Kidney glomerular epithelial cell (primary cell): Measurements from ENCODE around the gene PDS5B.
"Not testable (repeated sequence)": the region's sequence is repeated elsewhere in the genome, so short reads cannot be mapped to it uniquely, and the experiment has no call there.

Source experiments
- DNase-seq: peaks from one replicate; lab custom pipeline; 2025; lab: John Stamatoyannopoulos, UW

PDS5B gene

GRCh38 chr13:32791545-32792172 lies 205.4 kb downstream of the PDS5B start:
- no peak for DNase-seq

- DNase-seq: no peak
These were observed 210.5 kb downstream of the PDS5B start for GRCh38 chr13:32796754-32797153.

GRCh38 chr13:32802159-32802558 lies 215.9 kb downstream of the PDS5B start:
- no peak for DNase-seq

- DNase-seq: no peak
These were observed 218.5 kb downstream of the PDS5B start for GRCh38 chr13:32804673-32805230.

- no peak for DNase-seq
These were observed 225.1 kb downstream of the PDS5B start for GRCh38 chr13:32811297-32811800.

GRCh38 chr13:32821149-32821688 lies 235.0 kb downstream of the PDS5B start:
- DNase-seq: no peak

GRCh38 chr13:32822771-32823170 lies 236.5 kb downstream of the PDS5B start:
- no peak for DNase-seq

GRCh38 chr13:32823597-32823996 lies 237.3 kb downstream of the PDS5B start:
- no peak for DNase-seq

- DNase-seq: no peak
These were observed 237.8 kb downstream of the PDS5B start for GRCh38 chr13:32824061-32824460.

GRCh38 chr13:32824675-32825074 lies 238.4 kb downstream of the PDS5B start:
- DNase-seq: peak; percentile 93

GRCh38 chr13:32825481-32825880 lies 239.2 kb downstream of the PDS5B start:
- DNase-seq: no peak

- not testable (repeated sequence) for DNase-seq
These were observed 240.1 kb downstream of the PDS5B start for GRCh38 chr13:32826372-32826771.
